Measurements from ENCODE around the gene WWOX.
"Not testable (repeated sequence)": the region's sequence is repeated elsewhere in the genome, so short reads cannot be mapped to it uniquely, and the experiment has no call there.

Gene WWOX

DNA sequence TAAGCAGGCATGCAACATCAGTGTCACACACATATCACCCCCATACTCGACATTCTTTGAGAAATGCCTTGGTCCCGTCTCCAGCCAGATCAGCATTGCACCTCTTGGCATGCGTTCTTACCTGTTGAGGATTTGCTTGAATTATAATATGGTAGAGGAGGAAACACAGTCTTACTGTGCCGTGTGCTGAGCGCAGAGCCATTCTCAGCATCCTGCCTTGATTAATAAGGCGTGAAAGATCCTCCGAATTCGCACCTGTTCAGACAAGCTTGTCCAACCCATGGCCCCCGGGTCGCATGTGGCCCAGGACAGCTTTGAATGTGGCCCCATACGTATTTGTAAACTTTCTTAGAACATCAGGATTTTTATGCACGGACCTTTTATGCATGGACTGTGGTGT, 408.1 kb downstream of the WWOX start:
- no peak for DNase-seq

DNA sequence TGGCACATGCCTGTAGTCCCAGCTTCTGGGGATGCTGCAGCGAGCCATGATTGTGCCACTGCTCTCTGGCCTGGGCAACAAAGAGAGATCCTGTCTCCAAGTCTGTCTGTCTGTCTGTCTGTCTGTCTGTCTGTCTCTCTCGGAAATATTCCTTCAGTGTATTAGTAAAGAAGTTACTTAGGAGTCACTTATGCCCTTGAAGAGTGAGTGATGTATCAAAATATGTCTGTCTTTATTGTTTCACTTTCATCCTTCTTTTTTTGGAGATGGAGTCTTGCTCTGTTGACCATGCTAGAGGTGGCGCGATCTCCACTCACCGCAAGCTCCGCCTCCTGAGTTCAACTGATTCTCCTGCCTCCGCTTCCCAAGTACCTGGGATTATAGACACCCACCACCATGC, 410.5 kb downstream of the WWOX start:
- DNase-seq = no peak

DNA sequence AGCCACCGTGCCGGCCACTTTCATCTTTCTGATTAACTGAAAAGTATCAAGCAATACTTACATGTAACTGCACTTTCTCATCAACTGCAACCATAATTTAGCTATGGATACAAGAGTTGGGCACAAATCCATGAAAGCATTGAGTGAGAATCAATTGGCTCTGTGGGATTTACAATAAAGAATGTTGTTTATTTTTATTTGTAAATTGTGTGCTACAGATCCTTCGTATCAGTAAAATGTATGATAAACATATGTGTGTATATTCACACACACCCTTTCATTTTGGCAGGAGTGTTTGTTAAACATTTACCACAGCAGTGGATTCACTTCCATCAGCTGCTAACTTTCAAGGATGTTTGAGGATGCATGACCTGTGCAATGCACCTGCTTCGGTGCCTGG, 411.0 kb downstream of the WWOX start:
- DNase-seq = no peak

DNA sequence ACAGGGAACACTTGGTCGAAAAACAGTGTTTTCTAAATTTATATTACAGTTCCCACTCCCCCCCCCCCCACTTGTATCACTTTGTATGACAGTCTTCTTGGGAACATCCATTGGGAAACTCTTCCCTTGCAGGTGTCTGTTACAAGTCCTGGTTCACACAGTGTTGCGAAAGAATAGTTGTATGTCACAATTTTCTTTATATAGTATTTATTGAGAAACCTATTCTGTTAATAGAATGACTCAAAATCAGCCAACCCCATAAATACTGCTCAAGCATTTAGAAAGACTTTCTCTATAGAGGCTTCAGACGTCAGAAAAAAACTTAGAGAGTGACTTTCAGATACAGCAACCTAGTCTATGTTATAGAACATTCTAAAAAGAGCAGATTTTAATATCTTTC, 414.4 kb downstream of the WWOX start:
- no peak for DNase-seq

DNA sequence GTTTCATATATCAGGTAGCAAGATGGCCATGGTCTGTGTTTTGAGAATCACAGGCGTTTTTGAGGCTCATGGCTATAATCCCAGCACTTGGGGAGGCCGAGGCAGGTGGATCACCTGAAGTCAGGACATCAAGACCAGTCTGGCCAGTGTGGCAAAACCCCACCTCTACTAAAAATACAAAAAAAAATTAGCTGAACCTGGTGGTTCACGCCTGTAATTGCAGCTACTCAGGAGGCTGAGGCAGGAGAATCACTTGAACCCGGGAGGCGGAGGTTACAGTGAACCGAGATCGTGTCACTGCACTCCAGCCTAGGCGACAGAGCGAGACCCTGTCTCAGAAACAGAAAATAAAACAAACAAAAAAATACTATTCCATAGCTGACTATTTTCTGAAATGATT, 415.4 kb downstream of the WWOX start:
- DNase-seq = not testable (repeated sequence)

DNA sequence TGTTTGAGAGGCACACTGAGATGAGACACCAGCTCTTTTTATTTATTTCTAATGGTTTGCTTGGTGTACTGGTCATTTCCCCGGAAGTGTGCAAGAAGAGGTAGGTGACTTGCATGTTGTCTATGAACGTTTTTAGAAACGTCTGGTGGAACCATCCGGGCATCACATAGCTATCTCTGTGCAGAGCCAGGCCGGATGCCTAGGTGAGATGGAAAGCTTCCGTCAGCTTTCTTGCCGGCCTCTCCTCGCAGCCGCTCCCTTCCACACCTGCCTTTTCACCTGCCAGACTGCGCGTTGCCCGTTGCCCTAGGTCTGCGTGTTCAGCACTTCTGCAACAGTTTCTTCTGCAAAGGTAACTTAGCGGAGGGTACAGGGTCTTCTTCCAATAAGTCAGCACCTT, 416.0 kb downstream of the WWOX start:
- DNase-seq = no peak

DNA sequence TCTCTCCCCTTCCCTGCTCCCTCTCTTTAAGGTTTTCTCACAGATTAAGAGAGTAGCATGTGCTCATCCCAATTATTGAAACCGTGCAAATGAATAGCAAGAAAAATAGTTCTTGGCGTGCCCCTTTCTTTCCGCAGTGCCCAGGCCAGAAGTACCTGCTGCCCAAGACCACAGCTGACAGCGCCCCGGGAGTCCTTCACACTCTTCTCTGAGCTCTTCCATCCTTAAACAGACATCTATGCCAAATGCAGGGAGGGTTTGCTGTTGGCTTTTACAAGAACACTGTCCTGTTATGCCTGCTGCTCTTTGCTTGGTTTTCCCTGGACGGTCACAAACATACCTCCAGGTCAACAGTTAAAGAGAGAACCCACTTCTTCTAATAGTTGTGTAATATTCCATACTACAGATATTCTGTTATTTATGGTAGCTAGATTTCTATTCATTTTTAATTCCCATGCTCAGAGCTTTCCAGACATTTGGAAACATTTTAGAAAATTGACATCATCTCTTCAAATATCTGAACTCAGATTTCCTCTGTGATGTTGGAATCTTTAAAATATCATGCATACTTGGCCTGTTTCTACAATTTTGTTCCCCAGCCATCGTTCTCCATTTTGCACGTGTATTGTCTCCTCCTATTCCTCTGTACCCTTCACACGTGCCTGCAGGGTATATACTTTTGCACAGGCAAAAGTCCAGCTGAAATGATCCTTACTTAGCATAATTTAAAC, 416.7 kb downstream of the WWOX start:
- DNase-seq = no peak

DNA sequence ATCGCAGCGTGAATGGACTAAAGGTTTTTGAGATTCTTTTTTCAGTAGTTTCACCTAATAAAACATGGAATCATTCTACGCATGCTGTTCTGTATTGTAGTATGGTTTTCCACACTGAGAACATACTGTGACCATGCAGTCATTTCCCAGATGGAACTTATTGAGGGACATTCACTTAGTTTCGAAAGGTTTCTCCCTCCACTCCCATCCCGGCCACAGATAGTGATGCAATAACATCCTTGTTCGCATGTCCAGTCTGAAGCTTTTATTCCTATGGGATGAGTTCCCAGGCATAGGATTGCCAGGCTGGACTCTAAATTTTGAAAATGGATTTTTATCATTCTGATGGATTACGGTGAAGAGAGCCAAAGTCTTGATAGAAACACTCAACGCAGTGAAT, 420.4 kb downstream of the WWOX start:
- DNase-seq = no peak

DNA sequence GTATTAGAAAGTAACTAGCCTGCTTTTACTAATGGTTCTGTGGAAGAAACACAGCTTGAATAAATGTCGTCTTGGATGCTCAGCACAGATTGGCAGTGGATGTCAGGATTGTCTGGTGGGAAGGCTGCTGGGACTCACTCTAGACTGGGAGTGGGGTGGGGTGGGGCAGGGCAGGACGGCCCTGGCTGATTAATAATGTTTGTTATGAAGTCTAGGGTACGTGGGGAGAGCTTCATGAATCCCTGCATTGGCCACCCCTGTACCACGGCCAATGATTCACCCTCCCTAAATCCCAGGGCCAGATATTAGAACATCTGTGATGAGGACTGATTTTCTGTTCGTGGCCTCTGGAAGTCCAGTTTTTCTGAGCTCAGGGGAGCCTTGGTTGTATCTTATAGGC, 421.0 kb downstream of the WWOX start:
- DNase-seq = no peak

DNA sequence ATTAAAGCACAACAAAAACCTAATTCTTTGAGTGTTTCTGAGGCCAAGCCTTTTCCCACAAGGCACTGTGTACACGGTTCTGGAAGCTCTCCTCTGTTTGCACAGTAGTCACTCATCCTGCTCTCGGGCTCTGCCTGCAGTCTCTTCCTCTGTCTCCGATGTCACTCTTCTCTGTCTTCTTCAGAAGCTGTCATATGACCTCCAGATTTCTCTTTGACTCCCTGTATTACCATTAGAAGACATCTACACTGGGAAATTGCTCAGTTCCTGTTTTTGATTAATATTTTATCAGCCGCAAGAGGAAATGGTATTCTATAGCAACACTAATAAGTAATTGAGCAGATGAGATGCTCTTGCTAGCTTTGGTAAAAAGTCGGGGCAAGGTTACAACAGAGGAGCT, 422.9 kb downstream of the WWOX start:
- no peak for DNase-seq

DNA sequence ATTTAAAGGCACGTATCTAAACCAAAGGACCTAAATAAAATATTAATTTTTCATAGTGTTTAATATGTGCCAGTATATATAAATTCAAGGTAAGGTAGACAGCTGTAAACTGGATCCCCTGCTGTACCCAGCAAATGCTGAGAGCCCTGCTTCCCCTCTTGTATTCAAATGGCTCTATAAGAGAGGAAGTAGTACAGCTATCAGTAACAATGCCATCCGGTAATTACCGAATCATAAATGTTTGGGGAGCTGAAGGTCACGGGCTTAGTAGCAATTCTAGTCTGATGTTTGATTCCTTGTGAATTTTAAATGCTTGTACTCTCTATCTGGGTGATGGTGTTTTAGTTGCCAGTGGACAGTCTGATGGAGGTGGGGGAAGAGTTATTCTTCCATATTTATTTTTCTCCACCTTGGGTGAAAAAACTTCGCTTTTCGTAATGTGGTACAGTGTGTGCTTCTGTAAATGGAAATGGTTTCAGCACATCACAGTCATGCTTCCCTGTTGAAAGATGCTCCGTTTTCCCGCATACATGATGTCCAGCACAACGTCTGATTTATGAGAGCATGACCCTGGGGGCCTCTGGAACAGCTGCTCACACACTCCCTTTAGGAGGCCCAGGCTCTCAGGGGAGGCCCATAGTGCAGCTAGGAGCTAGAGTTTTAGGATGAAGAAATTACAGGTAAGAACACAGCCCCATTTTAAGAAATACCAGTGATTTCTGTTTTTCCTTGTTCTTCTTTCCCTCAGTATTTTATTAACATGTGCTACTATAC, 423.9 kb downstream of the WWOX start:
- no peak for DNase-seq

DNA sequence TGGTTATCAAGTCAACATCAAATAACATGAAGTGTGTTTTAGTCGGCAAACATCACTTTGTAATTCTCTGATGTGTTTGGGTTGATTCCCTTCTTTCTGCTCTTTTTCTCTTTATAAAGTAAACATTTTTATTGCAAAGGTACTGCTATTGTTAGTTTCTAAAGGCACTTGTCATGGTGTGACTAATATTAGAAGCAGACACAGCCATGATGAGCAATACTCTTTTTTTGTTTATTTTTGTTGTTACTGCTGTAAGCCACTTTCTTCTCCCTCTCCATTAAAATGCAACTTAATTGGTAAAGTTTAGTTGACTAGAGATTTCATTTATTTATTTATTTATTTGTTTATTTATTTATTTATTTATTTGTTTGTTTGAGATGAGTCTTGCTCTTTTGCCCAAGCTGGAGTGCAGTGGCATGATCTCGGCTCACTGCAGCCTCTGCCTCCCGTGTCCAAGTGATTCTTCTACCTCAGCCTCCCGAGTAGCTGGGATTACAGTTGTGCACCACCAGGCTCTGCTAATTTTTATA, 424.7 kb downstream of the WWOX start:
- DNase-seq = no peak

DNA sequence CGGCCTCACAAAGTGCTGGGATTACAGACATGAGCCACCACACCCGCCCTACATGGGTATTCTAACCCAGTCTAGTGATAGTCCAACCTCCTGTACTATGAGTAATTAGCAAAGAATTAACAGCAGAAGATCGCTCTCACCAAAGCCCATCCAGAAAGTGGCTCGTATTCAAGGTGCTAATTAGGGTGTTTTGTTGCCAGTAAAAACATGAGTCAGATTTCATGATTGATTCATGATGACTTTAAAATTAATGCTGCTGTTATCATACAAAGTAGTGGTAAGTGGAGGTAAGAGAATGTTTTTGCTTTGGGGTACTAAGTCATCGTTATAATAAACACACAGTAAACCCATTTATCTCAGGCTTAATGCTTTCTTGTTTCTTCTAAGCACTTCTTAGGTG, 428.8 kb downstream of the WWOX start:
- no peak for DNase-seq

DNA sequence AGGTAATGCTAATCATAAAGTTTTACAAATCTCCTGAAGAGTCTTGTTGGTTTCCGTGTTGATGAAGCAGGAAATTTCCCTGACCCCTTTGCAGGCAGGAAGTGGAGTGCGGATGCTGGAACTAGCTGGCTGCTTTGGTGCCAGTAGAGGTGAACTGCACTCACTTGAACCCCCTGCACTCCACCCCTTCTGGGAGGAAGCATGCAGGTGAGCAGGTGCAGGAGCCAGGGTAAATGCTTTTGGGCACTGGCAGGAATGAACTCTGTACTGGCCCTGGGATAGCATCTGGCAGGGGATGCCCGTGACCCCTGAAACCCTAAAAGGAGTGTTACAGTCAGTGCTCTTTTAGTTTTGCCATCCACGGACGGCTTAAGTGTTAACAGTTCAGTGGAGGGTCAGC, 430.4 kb downstream of the WWOX start:
- DNase-seq = no peak

DNA sequence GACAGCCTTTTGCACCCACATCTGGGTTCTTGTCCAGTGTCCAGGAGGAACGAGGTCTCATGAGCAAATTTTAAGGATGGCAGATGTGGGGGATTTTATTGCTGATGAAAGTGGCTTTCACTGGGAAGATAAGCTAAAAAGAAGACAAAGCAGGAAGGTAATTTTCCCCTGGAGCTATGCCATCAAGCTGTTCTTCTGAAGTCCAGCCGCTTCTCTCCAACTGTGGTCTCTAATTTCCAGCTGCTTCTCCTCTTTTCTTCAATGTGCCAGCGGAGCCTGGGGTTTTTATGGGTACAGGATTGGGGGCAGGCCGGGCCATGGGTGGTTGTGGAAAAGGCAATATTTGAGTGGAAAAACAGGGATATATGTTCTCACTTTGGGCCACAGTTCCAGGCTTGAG, 430.8 kb downstream of the WWOX start:
- DNase-seq = no peak

DNA sequence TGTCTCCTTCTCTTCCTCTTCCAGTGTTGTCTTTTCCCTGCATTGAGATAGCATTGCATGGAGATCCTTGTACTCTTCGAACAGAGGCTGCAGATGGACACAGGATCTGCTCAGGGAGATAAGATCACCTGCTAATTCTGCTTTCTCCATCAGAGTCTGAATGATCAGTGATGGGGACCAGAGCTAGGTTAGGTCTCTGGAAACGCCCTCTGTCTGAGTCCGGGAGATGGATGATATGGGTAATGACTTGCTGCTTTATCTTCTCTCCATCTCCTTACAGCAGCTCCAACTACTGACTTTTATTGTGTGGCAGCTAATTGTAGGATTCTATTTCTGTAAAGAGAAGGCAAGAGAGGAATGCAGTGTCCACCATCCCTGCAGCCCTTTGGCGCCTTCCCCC, 435.6 kb downstream of the WWOX start:
- DNase-seq = no peak

DNA sequence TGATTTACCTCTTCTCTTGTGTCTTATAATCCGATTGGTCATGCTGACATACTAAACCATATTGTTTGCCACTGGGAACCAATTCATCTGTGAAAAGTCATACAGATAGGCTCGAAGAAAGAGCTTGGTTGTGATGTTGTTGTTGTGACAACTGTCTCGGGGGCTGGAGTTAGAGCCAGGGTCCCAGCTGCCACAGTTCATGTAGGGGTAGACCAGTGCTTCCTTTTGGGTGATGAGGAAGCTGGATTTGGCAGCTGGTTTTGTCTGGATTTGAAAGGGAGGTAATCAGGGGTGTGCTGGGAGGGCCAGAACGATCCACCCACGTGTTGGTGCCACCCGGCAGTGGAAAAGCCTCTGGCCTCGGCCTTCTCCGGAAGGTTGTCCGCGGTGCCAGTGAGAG, 438.1 kb downstream of the WWOX start:
- DNase-seq = no peak

DNA sequence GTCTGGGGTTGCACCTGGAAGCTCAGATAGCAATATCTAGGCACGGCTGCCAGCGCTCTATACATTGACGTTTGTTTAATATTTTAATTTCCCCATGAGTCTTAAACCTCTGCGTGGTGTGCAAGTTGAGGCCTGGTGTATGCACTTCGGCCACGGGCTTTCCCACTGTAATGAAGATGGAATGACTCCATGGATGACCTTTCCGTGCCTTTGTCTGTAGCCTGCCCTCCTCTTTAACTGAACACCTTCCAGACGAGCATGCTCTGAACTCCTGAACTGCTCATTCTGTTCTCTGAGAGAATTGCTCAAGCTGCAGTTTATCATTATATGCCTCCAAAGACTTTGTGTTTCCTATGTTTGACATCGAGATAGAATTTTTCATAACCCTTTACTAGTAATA, 438.8 kb downstream of the WWOX start:
- DNase-seq = no peak

DNA sequence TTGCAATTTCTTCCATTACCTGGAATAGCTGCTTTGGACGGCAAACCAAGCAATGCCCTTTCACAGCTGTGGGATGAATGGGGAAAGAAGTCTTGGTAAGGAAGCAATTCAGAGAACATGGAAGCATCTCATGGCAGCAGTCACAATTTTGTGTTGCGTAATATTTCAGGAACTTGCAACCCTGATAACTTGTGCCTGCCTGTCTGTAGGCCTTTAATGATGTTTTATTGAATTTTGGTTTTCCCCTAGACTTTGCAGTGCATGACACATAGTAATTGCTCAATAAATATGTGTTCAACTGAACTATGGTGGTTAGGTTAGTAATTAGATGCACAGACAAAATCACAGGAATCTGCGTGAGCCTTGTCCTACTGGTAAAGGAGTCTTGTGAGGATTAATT, 439.5 kb downstream of the WWOX start:
- no peak for DNase-seq

DNA sequence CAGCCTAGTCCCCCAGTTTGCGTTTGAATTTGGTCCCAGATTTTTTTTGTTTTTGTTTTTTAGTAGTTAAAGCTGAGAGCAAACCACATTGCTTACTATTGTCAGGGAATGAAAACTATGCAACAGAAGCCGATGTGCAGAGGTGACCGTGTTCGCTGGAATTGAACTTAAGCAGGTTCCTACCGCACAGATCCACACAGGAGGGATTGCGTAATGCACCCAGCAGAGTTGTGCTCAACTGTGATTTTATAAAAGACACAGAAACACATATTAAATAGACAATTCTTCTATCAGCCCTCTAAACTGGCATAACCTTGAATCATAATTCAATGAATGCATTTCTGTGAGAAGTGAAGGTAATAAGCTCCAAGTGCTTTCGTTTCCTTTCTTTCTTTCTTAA, 443.0 kb downstream of the WWOX start:
- DNase-seq = no peak

DNA sequence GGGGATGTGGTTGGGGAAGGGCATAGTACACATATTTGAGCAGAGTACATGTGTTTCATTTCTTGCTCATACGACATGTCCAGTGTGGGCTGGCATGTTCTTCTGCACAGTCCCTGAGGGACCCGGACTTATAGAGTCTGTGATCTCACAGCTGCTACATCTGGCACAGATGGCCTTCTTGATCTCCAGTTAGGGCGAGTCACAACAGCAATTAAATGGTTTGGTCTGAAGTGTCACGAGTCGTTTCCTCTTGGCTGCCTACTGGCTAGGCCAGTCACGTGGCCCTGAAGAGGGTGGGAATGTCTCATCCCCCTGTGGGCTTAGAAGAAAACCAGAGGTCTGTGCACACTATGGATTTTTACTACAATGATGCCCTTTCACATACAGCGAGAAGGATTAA, 443.6 kb downstream of the WWOX start:
- no peak for DNase-seq

DNA sequence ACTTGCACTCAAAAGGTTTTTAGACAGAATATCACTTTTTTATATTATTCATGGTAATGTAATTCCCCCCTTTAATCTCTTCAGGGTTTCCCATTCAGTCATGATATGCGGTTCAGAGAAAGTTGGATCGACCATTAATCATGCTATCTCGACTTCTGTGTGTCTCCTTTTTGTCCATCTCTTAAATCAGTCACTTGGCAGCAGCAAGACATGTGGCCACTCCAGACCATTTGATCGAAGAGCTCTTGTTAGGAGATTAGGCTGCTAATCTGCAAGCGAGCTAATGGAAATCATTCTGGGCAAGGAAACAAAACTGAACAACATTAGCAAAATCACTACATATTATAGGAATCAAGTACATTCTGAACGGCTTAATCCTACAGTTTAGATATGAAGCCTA, 449.9 kb downstream of the WWOX start:
- DNase-seq = no peak

DNA sequence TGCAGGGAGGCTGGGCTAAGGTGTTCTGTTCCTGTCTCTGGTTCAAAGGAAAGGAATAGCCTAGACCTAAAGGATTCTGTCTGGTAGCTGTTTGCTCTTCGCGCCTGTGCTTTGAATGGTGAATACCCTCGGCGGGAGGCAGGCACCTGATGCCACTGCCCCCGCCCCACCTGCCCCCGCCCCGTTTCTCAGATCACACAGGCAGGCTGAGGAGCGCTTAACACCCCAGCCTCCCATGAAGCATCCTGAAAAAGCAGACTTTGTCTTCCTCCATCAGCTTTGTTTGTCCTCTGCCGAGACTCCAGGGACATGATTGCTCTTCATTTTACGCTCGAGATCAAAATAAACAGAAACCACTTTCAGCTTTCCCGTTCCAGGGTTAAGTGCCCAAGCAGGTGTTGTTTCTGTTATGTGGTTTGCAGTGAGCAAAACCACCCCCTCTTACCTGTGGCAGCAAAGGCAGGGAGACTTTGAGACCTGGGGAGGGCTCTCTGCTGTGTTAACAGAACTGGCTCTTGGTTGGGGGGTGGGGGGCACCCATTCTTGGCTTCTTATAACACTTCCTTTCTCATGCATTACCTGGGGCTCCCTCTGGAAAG, 452.1 kb downstream of the WWOX start:
- DNase-seq = no peak

DNA sequence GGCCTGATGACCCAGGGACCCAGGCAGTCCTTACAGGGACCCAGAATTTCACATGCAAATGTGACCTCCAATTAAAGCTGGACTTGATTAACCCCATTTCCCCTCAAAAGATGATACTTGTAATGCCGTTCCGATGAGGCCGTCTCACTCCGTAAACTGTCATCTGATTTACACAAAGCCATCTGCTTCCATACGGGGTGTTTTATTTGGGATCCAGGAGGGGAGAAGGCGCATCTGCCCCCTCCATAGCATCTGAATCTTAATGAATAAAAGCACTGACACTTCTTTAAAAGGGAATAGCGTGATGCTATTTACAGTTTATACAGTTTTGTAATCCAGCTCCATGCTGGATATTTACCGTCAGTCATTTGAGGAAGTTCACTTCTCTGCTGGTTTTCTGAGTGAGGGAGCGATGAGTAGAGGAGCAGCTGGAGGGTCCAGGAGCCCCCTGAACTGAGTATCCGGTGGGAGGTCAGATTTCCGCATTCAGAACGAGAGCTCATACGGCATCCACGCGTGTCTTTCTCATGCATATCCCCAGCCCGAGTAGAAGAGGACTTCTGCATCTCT, 452.7 kb downstream of the WWOX start:
- no peak for DNase-seq
